ENCODE results near the gene OGDH.
A peak's percentile ranks its signal among the peaks of the same experiment; 100 is the strongest.
"Not testable (repeated sequence)": the region's sequence is repeated elsewhere in the genome, so short reads cannot be mapped to it uniquely, and the experiment has no call there.

OGDH gene

DNA sequence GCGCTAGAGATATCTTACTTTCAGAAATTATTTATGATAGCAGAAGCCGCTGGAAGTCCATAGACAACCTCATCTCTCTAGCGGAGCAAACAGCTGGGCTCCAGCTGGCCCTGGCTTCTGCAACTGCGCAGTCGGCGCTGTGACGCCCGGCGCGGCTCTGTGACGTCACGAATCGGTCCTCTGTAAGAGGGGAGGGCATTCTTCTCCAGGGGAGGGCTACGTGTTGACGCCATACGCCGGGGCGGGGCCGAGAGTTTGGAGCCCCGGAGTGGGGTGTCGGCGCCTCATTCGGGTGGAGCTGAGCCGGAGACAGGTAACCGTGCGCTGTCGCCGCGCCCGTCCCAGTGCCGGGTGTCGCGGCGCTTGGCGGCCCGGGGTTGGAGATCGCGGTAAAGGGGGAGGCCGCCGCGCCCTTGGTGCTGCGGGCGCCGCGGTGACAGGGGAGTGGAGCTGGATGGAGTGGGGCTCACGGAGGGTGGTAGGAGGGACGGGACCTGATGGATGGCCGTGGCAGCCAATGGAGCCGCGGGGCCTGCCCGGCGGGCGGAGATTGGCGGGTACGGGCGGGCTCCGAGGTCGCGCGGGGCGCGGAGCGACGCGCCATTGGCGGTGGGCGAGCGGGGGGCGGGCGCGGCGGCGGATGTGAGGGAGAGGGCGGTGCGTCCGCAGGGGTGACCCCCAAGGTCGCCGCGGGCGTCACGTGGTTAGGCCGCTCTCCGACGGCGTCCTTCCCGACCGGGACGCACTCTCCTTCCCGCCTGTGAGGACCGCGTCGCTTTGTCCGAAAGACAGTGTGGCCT lies at the start of gene OGDH:
Gene OGDH (plus strand): TSS at position 287 of the 800 bp plus-strand sequence. CDS start 17,717 bp downstream, outside the sequence.
- DNase-seq (ENCODE audit: low spot score) (peak; percentile 100), FAIRE-seq (peak; percentile 87)

DNA sequence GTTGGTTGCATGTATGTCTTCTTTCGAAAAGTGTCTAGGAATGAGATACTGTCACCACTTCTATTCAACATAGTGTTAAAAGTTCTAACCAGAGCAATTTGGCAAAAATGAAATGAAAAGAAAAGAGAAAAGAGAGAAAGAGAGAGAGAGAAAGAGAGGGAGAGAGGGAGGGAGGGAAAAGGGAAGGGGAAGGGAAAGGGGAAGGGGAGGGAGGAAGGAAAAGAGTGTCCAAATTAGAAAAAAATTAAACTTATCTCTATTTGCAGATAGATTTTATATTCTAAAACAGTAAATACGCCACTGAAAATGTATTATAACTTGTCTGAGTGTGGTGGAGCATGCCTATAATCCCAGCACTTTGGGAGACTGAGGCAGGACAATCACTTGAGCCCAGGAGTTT lies 48.9 kb upstream of the OGDH start:
- no peak for DNase-seq (ENCODE audit: low spot score)
- no peak for FAIRE-seq

DNA sequence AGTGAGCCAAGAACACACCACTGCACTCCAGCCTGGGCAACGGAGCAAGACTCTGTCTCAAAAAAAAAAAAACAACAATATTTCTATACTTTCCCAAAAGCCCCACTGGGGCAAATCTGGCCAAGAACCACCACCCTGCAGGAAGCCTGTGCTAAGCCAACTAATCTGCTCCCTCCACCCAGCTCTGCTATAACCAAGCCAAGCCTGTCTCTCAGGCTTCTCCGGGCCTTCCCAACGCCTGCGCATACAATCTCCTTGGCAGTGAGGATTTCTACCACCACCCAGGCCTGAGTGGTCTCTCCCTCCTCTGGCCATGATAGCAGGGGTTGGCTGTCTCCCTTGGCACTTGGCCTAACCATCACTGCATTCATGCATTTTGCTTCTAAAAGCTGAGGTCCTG lies 46.9 kb upstream of the OGDH start:
- DNase-seq (ENCODE audit: low spot score) (no peak), FAIRE-seq (no peak)

DNA sequence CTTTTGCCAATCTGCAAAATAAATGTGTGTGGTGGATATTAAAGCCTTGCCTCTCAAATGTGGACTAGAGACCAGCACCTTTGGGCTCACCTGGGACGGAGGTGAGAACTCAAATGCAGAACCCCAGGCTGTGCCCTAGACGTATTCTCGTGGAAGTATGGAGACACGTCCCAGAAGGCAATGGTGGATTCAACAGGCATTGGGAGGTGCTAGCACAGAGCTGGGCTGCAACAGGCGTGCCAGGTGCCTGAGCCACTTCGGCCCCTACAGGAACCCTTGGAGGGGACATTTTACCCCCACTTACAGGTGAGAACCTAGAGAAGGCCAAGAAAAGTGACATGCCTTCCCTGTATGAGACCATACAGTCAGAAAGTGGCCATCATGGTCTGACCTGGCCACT lies 44.9 kb upstream of the OGDH start:
- no peak for FAIRE-seq
- DNase-seq (ENCODE audit: low spot score) = no peak

DNA sequence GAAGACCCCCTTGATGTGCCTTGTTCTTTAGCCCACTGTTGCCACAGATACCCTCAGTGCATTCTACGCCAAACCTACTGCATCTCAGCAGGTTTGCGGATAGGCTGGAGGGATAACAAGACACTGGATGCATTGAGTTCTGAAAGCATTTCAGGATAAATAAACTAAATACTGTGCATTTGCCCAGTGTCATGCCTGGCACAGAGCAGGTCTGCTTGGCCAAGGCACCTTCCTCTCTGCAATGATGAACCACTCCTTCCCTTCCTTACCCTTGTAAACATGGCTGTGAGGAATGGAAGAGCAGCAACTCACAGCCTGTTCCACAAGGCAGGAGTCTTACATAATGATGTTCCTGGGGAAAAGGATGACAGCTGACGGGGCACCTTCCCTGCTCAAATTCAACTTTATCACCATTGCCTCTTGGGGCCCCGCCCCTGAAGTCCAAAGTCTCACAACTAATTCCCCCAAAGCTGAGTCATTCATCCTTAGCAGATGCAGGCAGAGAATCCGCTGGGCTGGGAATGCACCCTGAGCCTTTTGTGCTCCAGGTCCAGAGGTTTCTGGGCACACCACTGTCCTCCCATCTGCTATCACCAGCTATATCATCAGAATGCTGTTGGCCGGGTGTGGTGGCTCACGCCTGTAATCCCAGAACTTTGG lies 44.3 kb upstream of the OGDH start:
- FAIRE-seq (peak; percentile 81), DNase-seq (ENCODE audit: low spot score) (peak; percentile 40)

DNA sequence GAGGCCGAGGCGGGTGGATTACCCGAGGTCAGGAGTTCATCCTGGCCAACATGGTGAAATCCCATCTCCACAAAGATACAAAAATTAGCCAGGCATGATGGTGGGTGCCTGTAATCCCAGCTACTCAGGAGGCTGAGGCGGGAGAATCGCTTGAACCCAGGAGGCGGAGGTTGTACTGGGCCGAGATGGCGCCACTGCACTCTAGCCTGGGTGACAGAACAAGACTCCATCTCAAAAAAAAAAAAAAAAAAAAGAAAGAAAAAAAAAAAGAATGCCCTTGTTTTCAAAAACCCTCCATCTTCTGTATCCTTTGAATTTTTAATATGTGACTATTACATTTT lies 43.8 kb upstream of the OGDH start:
- DNase-seq (ENCODE audit: low spot score); FAIRE-seq: not testable (repeated sequence)

DNA sequence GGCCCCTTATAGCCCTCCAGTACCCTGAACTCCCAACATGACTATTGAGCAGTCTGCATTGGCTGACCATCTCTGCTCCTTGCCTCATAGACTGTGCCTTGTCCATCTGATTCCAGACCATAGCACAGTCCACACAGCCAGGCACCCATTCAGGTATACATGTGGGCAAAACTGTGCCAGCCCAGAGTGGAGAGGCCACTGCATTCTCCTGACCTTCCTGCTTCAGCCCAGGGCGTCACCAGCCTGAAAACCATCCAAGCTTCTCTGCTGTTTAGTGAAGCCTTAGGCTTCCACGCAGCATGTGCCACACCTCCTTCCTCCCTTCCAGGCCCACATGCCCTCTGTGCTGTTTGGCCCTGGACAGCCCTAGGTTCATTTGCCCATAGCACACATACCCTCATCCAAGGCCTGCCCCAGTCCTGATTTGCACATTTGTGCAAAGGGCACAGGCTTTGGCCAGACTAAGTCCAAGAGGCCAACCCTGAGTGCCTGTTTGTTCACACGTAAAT lies 43.2 kb upstream of the OGDH start:
- DNase-seq (ENCODE audit: low spot score) (no peak), FAIRE-seq (no peak)

DNA sequence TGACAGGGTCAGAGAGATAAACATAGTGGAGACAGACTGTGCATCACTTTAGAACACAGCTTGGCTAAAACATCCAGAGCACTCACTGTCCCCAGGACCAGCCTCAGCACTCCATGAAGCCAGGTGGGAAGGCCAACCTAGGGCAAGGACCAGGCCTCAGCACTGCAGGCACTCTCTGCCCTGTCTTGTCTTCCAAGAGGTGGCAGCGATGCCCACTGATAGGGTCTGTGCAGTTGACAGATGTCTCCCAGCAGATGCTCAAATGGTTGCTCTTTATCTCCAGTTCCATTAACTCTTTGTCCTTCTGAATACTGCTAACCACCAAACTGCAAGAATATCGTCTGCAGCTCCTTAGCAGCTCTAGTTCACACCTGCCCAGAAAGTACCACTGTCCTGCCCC lies 41.8 kb upstream of the OGDH start:
- DNase-seq (ENCODE audit: low spot score) (no peak), FAIRE-seq (no peak)

DNA sequence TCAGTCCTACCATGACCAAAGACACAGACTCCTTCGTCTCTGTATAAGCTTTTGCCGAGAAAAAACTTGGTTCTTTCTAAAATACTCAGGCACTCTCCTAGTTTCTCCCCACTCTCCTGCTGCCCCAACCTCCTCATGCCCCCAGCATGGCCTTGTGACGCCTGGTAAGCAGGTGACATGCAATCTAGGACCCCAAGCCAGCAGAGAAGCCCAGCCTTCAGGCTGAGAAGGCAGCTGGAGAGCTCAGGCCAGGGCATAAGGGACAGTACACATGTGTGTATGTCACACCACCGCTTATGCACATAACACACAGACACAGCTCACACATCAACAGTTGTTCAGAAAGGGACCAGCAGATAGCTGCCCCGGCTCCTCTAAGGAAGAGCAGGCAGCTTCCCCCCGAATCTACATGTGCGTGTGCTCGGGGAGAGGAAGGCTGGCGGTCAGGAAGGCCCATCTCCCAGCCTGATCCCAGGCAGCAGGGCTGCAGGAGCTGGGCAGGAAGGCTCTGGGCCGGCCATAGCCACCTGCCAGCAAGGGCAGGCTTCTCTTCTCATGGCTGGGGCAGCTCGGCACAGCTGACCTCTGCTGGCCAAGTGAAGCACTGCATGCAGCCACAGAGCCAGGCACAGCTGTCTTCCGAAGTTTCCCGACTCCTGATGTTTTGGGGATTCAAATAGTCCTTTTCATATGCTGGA lies 41.2 kb upstream of the OGDH start:
- FAIRE-seq (no peak), DNase-seq (ENCODE audit: low spot score) (peak; percentile 81)

DNA sequence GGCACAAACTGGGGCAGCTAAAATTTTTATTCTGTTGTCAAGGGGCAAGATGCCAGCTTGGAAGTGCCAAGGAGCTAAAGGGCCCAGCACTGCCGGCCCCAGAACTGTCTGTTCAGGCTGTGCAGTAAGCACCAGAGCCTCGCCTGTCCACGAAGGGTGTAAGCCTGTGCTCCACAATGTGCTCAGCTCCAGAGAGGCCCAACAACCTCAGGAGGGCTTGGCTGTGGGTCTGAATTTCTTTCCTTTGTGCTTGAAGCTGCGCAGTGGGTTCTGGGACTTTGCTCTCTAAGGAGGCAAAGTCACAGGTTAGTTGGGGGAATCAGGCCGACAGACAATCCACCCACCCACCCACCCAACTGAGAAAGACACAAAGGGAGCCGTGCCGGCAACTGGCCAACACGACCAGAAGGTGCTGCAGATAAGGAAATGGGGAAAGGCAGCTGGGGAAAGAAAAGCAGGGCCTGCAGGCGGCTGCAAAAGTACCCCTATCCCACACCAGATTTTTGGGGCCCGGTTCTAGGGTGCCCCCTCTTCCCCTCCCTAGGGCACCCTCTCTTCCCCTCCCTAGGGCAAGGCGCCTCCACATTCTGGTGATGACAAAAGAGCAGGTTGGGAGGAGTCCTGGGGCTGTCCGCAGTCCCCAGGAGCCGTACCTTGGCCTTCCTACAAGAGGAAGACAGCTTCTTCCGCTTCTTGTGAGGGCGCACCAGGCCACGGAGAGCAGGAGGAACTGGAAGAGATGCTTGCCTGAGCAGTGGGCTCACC lies 40.5 kb upstream of the OGDH start:
- DNase-seq (ENCODE audit: low spot score) = no peak
- FAIRE-seq = no peak

DNA sequence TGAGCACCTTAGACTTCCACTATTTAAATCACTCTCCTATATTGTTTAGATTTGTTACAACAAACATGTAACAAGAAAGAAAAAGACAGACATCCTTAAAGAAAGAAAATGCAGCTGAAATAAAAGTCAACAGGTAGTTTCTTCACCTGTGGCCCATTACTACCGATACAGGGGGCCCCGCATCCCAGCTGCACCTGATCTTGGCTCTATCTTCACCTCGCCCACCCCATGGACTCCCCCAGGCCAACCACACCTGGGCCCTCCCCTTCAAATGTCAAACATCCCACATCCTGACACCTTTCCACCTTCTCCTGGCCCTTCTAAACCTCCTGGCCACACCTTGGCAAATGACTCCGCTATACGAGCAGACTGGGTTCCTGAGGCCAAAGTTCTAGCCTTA lies 39.7 kb upstream of the OGDH start:
- no peak for FAIRE-seq
- no peak for DNase-seq (ENCODE audit: low spot score)

DNA sequence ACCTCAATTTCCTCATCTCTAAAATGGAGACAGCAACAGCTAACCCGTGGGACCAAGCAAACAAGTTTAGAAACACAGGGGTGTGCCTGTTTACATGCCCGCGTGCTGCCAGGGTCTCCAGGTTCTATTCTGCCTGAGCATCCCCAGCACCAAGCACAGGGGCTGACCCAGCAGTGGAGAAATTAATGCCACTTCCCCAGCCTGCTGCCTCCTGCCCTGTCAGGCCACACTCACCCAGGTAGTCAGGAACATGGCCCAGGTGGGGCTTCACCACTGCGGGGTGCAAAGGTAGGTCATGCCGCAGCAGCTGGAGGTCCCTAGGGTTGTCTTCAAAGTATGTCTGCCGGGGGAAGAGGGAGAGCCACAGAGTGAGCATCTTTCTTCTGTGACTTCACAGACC lies 38.5 kb upstream of the OGDH start:
- DNase-seq (ENCODE audit: low spot score) (no peak), FAIRE-seq (no peak)

DNA sequence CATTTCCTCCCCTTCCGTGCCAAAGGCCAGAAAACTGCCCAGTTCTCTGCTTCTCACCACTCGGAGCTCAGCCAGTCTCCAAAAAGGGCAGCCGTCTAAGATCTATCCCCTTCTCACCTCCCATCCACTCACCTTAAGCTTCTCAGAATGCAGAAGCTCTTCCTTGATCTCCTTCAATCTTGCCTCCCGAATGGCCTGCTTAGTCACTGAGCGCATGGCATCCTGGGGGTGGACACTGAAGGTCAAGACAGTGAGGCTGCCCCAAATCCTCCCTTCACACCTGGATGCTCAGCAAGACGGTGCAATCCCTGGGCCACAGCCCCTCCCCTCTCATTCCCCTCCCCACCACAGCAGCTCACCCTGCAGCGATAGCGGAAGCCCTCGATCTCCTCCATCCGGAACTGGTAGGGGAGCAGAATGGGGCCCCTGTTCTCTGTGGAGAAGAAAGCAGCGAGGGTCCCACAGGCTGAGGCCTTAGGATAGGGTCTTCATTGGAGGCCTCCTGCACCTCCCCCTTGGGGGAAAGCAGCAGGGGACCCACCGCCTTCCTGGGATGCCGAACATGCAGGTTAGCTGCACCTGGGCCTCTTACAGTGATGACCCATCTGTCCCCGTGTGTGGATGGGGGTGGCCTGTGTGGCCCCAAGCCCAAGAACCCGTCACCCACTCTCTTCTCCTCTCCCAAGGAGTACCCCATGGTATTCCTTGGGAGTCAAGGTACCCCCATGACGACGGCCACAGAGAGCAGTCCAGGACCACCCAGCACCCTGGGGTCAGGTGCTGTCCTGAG lies 37.5 kb upstream of the OGDH start:
- no peak for DNase-seq (ENCODE audit: low spot score)
- FAIRE-seq = no peak

DNA sequence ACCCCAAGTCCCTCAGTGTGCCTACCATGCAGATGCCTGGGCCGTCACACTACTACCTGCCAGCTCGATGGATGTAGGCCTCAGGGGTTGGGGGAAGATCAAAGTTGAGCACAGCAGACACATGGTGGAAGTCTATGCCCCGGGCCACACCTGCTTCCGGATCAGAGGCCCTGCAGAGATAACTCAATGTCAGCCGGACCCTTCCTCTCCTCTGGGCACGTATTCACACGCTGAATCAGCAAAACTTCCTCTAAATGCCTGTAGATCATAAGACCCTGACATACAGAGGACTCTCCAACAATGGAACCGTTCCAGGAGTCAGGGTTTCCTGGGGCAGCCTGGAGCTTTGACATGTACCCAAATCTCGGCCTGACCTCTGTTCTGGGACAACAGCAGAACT lies 36.5 kb upstream of the OGDH start:
- DNase-seq (ENCODE audit: low spot score) (no peak), FAIRE-seq (no peak)

DNA sequence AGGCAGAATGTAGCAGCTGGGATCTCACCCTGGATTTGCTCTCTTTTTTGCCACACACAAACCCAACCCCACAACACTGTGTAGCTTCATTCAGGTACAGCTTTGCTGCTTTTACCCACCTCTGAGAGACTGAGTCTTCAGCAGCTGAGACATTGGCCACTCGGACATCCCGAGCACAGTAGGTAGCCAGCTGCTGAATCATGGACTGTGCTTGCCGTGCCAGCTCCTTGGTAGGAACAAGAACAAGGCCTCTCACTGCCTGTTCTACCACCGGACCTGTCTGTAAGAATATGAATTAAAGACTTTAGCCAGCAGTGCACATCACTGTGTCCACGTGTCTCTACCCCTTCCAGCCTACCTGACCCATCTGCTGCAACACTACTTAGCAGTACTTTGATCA lies 33.7 kb upstream of the OGDH start:
- DNase-seq (ENCODE audit: low spot score) (no peak), FAIRE-seq (no peak)

DNA sequence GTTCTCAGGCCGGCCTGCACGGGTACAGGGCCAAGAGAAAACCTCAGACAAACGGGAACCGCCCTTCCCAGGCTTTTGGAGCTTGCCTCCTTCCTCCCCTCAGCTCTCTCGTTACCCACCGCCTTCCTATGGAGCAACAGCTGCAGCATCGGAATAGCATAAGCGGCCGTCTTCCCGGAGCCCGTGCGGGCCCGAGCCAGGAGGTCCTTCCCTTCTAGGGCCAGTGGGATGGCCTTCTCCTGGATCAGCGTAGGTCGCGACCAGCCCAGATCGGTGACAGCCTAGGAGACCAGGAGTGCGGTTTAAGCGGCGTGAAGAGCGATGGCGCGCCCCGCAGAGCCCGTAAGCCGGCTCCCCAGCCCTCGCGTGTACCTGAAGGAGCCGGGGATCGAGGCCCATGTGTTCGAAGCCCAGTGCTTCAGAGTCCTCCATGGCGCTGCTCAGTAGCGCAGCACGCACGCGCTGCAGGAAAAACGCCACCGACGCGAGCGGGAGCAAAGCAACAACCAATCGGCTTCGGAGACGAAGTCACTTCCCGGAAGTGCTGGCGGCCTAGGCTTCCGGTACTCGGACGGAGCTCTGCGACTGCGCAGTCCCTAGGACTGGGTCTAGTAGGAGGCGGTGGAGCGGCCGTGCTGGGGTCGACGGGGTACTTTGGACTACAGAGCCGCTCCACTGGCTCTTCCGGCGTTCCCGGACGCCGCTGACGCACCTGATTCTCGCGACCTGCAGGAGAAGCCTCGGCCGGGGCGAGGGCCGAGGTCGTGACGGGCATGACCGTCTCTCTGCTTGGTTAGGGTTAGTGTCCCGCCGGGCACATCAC lies 32.8 kb upstream of the OGDH start, which contains the start of gene DDX56:
Gene DDX56 (minus strand): TSS at position 445 of the 823 bp plus-strand sequence. CDS start 13 bp downstream, at position 432.
- FAIRE-seq (peak; percentile 87), DNase-seq (ENCODE audit: low spot score) (peak; percentile 98)

DNA sequence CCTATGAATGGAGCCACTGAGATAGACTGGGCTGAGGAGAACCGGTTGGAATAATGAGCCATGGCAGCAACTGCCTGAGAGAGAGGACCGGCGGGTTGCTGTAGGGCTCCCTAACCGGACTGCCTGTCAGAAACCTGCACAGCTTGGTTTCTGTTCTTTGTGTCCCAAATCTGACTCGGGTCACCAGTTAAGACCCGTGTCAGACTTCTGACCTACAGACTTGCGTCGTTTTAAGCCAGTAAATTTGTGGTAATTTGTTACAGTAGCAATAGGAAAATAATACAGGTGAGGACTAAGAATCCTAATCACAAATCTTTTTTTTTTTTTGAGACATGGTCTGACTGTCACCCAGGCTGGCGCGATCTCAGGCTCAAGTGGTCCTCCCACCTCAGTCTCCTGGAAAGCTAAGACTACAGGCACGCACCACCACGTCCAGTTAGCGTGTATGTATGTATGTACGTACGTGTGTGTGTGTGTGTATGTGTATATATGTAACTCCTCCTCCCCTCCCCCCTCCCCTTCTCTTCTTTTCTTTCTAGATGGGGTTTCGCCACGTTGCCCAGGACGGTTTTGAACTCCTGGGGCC lies 32.0 kb upstream of the OGDH start:
- DNase-seq (ENCODE audit: low spot score) = peak; percentile 22
- no peak for FAIRE-seq

DNA sequence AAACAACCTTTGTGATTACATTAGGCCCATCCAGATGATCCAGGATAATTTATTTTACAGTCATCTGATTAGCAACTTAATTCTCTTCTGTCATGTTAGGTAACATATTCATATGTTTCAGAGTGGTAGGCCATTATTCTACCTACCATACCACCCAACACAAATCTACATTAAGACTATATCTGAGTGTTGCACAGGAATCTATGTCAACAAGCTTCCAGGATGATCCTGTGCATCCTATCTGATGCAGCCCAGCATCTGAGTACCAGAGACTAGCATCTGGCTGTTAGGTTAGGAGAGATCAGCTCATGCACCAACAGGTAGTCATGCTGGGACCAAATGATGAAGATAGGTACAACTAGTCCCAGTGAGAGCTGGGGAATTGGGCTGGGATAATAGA lies 31.4 kb upstream of the OGDH start:
- FAIRE-seq (no peak), DNase-seq (ENCODE audit: low spot score) (no peak)

DNA sequence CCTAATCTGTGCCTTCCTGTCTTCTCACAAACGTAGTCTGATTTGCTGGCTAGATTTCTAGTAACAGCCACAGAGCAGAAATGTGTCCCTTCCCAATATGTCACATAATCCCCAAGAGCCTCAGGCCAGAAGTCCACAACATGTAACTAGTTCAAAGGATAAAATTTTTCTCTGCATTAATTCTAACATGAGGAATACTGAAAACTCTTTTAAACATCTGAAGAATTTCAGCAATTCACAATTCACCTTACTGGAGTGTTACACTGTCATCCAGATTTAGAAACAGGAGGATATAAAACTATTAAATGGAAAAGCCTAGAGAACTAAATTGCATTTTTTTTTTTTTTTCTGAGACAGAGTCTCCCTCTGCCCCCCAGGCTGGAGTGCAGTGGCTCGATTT lies 30.2 kb upstream of the OGDH start:
- DNase-seq (ENCODE audit: low spot score) = no peak

More for the DNA sequence above, 30.2 kb upstream of the OGDH start:
- no peak for FAIRE-seq
